ENCODE data around the gene WASF3.

DNA sequence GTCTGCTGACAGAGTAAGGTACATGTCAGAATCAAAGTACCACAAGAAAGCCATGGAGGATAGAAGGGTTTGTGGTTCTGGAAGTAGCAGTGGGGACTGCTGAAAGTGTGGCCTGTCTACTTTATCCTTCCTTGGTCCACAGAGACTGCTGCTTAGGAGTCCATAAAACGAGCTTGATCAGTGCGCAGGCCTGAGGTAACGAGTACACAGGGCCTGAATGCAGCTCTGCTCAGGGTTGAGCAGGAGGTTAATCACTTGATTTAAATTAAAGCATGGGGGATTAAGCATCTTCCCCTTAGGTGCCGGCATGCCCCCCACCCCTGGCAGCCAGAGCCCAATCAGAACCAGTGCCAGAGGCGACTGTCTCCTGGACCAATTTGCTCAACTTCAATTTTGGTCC, 34.9 kb upstream of the WASF3 start:
- TF ChIP-seq, protein P1, sequence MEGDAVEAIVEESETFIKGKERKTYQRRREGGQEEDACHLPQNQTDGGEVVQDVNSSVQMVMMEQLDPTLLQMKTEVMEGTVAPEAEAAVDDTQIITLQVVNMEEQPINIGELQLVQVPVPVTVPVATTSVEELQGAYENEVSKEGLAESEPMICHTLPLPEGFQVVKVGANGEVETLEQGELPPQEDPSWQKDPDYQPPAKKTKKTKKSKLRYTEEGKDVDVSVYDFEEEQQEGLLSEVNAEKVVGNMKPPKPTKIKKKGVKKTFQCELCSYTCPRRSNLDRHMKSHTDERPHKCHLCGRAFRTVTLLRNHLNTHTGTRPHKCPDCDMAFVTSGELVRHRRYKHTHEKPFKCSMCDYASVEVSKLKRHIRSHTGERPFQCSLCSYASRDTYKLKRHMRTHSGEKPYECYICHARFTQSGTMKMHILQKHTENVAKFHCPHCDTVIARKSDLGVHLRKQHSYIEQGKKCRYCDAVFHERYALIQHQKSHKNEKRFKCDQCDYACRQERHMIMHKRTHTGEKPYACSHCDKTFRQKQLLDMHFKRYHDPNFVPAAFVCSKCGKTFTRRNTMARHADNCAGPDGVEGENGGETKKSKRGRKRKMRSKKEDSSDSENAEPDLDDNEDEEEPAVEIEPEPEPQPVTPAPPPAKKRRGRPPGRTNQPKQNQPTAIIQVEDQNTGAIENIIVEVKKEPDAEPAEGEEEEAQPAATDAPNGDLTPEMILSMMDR (IDR thresholded peaks at IDR 0.05 in 2 of 3, conservative IDR thresholded peaks at IDR 0.05 in 1 of 3; ENCODE audit: borderline replicate concordance in 1 of 3, insufficient read depth in 1 of 3, low read depth in 2 of 3, low read length in 2 of 3) = no peak
- TF ChIP-seq SP1 (IDR thresholded peaks at IDR 0.05; ENCODE audit: low read depth) = no peak
- TF ChIP-seq SRF (IDR thresholded peaks at IDR 0.05; ENCODE audit: low read depth) = no peak
- no peak for TF ChIP-seq EGR1 (IDR thresholded peaks at IDR 0.05; ENCODE audit: low read depth)
- TF ChIP-seq RAD21 (IDR thresholded peaks at IDR 0.05; ENCODE audit: low read depth) = no peak
- TF ChIP-seq POLR2A (IDR thresholded peaks at IDR 0.05; ENCODE audit: borderline replicate concordance, extremely low read depth, insufficient read depth, insufficient read length) = no peak
- no peak for TF ChIP-seq POLR2AphosphoS5 (IDR thresholded peaks at IDR 0.05; ENCODE audit: low read depth, low read length)
- TF ChIP-seq, protein P2, sequence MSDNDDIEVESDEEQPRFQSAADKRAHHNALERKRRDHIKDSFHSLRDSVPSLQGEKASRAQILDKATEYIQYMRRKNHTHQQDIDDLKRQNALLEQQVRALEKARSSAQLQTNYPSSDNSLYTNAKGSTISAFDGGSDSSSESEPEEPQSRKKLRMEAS (IDR thresholded peaks at IDR 0.05) = no peak
- TF ChIP-seq, protein P3, sequence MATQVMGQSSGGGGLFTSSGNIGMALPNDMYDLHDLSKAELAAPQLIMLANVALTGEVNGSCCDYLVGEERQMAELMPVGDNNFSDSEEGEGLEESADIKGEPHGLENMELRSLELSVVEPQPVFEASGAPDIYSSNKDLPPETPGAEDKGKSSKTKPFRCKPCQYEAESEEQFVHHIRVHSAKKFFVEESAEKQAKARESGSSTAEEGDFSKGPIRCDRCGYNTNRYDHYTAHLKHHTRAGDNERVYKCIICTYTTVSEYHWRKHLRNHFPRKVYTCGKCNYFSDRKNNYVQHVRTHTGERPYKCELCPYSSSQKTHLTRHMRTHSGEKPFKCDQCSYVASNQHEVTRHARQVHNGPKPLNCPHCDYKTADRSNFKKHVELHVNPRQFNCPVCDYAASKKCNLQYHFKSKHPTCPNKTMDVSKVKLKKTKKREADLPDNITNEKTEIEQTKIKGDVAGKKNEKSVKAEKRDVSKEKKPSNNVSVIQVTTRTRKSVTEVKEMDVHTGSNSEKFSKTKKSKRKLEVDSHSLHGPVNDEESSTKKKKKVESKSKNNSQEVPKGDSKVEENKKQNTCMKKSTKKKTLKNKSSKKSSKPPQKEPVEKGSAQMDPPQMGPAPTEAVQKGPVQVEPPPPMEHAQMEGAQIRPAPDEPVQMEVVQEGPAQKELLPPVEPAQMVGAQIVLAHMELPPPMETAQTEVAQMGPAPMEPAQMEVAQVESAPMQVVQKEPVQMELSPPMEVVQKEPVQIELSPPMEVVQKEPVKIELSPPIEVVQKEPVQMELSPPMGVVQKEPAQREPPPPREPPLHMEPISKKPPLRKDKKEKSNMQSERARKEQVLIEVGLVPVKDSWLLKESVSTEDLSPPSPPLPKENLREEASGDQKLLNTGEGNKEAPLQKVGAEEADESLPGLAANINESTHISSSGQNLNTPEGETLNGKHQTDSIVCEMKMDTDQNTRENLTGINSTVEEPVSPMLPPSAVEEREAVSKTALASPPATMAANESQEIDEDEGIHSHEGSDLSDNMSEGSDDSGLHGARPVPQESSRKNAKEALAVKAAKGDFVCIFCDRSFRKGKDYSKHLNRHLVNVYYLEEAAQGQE (IDR thresholded peaks at IDR 0.05; ENCODE audit: low read depth) = no peak
- no peak for TF ChIP-seq EZH2 (IDR thresholded peaks at IDR 0.05)
- TF ChIP-seq CEBPB (IDR thresholded peaks at IDR 0.05; ENCODE audit: low read depth) = no peak
- no peak for TF ChIP-seq ZNF274 (IDR thresholded peaks at IDR 0.05; ENCODE audit: low read depth, low read length)
